Activated naive CD8-positive, alpha-beta T cell treated with anti-CD3 and anti-CD28 coated beads, Interleukin-2, amount 10 ng/mL, durations not matched to agents 7 days and 5 days (primary cell): ENCODE measurements around the gene ANAPC15. TPM values are rescaled to one million over a fixed set of nuclear protein-coding genes. Genes with fewer than 3 reads are reported as not detected.

Source experiments
- ATAC-seq: fragments of 150-1000 bp; cut with Tn5 transposase; one replicate; pipeline ENCODE4 v1.10.0; 2021; ENCODE audit warnings: low read depth, moderate library complexity
- POLR2A ChIA-PET: fragments of 350-600 bp; sonication (Branson Sonifier 250); formaldehyde crosslinking; loops from one replicate; lab custom pipeline; 2021; ENCODE audit warnings: antibody characterized with exemption; lab: Charles Lee
- DNase-seq: peaks from one replicate; pipeline ENCODE4 v3.0.0; 2021
- H3K27ac Mint-ChIP-seq: one replicate; pipeline ENCODE4 v1.8.0; 2022; ENCODE audit warnings: mild to moderate bottlenecking, mixed read lengths
- H3K27me3 Mint-ChIP-seq: one replicate; pipeline ENCODE4 v1.8.0; 2022; ENCODE audit warnings: mild to moderate bottlenecking, moderate library complexity, mixed read lengths
- H3K36me3 Mint-ChIP-seq: one replicate; pipeline ENCODE4 v1.8.0; 2021; ENCODE audit warnings: mild to moderate bottlenecking, mixed read lengths
- H3K4me1 Mint-ChIP-seq: one replicate; pipeline ENCODE4 v1.8.0; 2021; ENCODE audit warnings: mixed read lengths
- H3K4me3 Mint-ChIP-seq: one replicate; pipeline ENCODE4 v1.8.0; 2022; ENCODE audit warnings: mild to moderate bottlenecking, moderate library complexity, mixed read lengths
- H3K9me3 Mint-ChIP-seq: one replicate; pipeline ENCODE4 v1.8.0; 2021; ENCODE audit warnings: mixed read lengths
- total RNA-seq, 2 experiments: library from RNA; stranded (reverse); gene quantifications; one replicate each; pipeline ENCODE4 v1.2.3, GENCODE V29; 2021

ANAPC15 gene
- total RNA-seq, 2 experiments from 2014 or later, result 49.0 to 52.5 TPM

GRCh38 chr11:72098741-72099140, 13.8 kb downstream of the ANAPC15 start:
- peaks cover 18% of the 10 kb centered on the region for H3K36me3 Mint-ChIP-seq
- H3K9me3 Mint-ChIP-seq, result no peaks in the 10 kb centered on the region
- no peak for DNase-seq
- POLR2A ChIA-PET, result interaction anchor here (4.7 kb wide), 1 partner anchor 13 kb away, joined by 27 read pairs; the partner anchor contains the start of gene ANAPC15
- H3K27ac Mint-ChIP-seq, result no peak overlapping the region
- ATAC-seq, result no peak
- H3K27me3 Mint-ChIP-seq, result no peaks in the 10 kb centered on the region
- H3K4me1 Mint-ChIP-seq, result peaks cover 33% of the 10 kb centered on the region
- no peak overlapping the region for H3K4me3 Mint-ChIP-seq

- Mint-ChIP-seq H3K9me3 (no peaks in the 10 kb centered on the region), H3K36me3 (peaks cover 4% of the 10 kb centered on the region), H3K4me1 (peaks cover 8% of the 10 kb centered on the region), H3K4me3 (no peak overlapping the region), H3K27ac (no peak overlapping the region), H3K27me3 (no peaks in the 10 kb centered on the region)
- DNase-seq, result peak; percentile 55
- POLR2A ChIA-PET, result interaction anchor here (0.8 to 1.3 kb wide), 5 partner anchors 9 to 93 kb away, joined by 3 to 4 read pairs (median 3); partner anchors contain the start of gene IL18BP
- ATAC-seq, result peak; percentile 90
These were observed 21.2 kb downstream of the ANAPC15 start for GRCh38 chr11:72091292-72091691.

- POLR2A ChIA-PET, result interaction anchor here (1.2 kb wide), 1 partner anchor 24 kb away, joined by 3 read pairs; the partner anchor contains the start of gene ANAPC15
- Mint-ChIP-seq H3K27ac (no peak overlapping the region), H3K4me3 (no peak overlapping the region), H3K36me3 (peaks cover 6% of the 10 kb centered on the region), H3K9me3 (no peaks in the 10 kb centered on the region), H3K4me1 (peaks cover 13% of the 10 kb centered on the region), H3K27me3 (no peaks in the 10 kb centered on the region)
- DNase-seq (no peak), ATAC-seq (no peak)
These were observed 24.3 kb downstream of the ANAPC15 start for GRCh38 chr11:72088076-72088808.

GRCh38 chr11:72085621-72086351, 26.7 kb downstream of the ANAPC15 start:
- H3K4me3 Mint-ChIP-seq, result no peak overlapping the region
- DNase-seq (no peak), ATAC-seq (no peak)
- H3K4me1 Mint-ChIP-seq, result peaks cover 26% of the 10 kb centered on the region
- POLR2A ChIA-PET, result interaction anchor here (0.8 to 1.1 kb wide), 3 partner anchors 8 to 87 kb away, joined by 3 to 4 read pairs (median 3); partner anchors contain the start of gene IL18BP
- peak overlapping the region; percentile 46 for H3K27ac Mint-ChIP-seq
- no peaks in the 10 kb centered on the region for H3K27me3 Mint-ChIP-seq
- peaks cover 6% of the 10 kb centered on the region for H3K36me3 Mint-ChIP-seq
- H3K9me3 Mint-ChIP-seq, result no peaks in the 10 kb centered on the region

GRCh38 chr11:72084965-72085364, 27.5 kb downstream of the ANAPC15 start:
- H3K4me3 Mint-ChIP-seq, result no peak overlapping the region
- H3K27ac Mint-ChIP-seq, result no peak overlapping the region
- H3K36me3 Mint-ChIP-seq, result peaks cover 6% of the 10 kb centered on the region
- no peak for DNase-seq
- POLR2A ChIA-PET, result interaction anchor here (0.7 to 1.1 kb wide), 2 partner anchors 8 to 9 kb away, joined by 3 to 4 read pairs; no protein-coding TSS in a partner anchor
- no peaks in the 10 kb centered on the region for H3K9me3 Mint-ChIP-seq
- H3K4me1 Mint-ChIP-seq, result peaks cover 28% of the 10 kb centered on the region
- no peak for ATAC-seq
- no peaks in the 10 kb centered on the region for H3K27me3 Mint-ChIP-seq

GRCh38 chr11:72084076-72084475, 28.4 kb downstream of the ANAPC15 start:
- no peaks in the 10 kb centered on the region for H3K9me3 Mint-ChIP-seq
- H3K27ac Mint-ChIP-seq, result no peak overlapping the region
- H3K27me3 Mint-ChIP-seq, result no peaks in the 10 kb centered on the region
- H3K4me3 Mint-ChIP-seq, result no peak overlapping the region
- peaks cover 3% of the 10 kb centered on the region for H3K36me3 Mint-ChIP-seq
- ATAC-seq, result no peak
- DNase-seq, result no peak
- POLR2A ChIA-PET, result no interaction called here
- peaks cover 31% of the 10 kb centered on the region for H3K4me1 Mint-ChIP-seq

- H3K9me3 Mint-ChIP-seq, result no peaks in the 10 kb centered on the region
- H3K27ac Mint-ChIP-seq, result no peak overlapping the region
- H3K4me1 Mint-ChIP-seq, result peaks cover 37% of the 10 kb centered on the region
- POLR2A ChIA-PET, result no interaction called here
- H3K27me3 Mint-ChIP-seq, result no peaks in the 10 kb centered on the region
- DNase-seq (no peak), ATAC-seq (no peak)
- H3K36me3 Mint-ChIP-seq, result peaks cover 8% of the 10 kb centered on the region
- H3K4me3 Mint-ChIP-seq, result no peak overlapping the region
These were observed 29.1 kb downstream of the ANAPC15 start for GRCh38 chr11:72083414-72083813.

GRCh38 chr11:72081821-72082453, 30.6 kb downstream of the ANAPC15 start:
- DNase-seq (no peak), ATAC-seq (no peak)
- Mint-ChIP-seq H3K9me3 (no peaks in the 10 kb centered on the region), H3K27ac (peak overlapping the region; percentile 85), H3K4me1 (peaks cover 48% of the 10 kb centered on the region), H3K27me3 (no peaks in the 10 kb centered on the region), H3K36me3 (peaks cover 14% of the 10 kb centered on the region), H3K4me3 (peak overlapping the region; percentile 87)
- POLR2A ChIA-PET, result interaction anchor here (0.7 to 1.9 kb wide), 5 partner anchors 9 to 41 kb away, joined by 3 to 10 read pairs (median 3); partner anchors contain the start of gene ANAPC15

GRCh38 chr11:72081184-72081644, 31.3 kb downstream of the ANAPC15 start:
- peaks cover 14% of the 10 kb centered on the region for H3K36me3 Mint-ChIP-seq
- DNase-seq (no peak), ATAC-seq (no peak)
- peaks cover 51% of the 10 kb centered on the region for H3K4me1 Mint-ChIP-seq
- H3K4me3 Mint-ChIP-seq, result peak overlapping the region; percentile 87
- peak overlapping the region; percentile 85 for H3K27ac Mint-ChIP-seq
- POLR2A ChIA-PET, result interaction anchor here (0.6 to 1.9 kb wide), 6 partner anchors 9 to 354 kb away, joined by 3 to 10 read pairs (median 3); partner anchors contain the start of gene ANAPC15
- H3K27me3 Mint-ChIP-seq, result no peaks in the 10 kb centered on the region
- no peaks in the 10 kb centered on the region for H3K9me3 Mint-ChIP-seq

- peaks cover 11% of the 10 kb centered on the region for H3K36me3 Mint-ChIP-seq
These were observed 31.9 kb downstream of the ANAPC15 start, which contains the start of the genes LRRC51 and NUMA1 for GRCh38 chr11:72080326-72081183. Gene LRRC51 (plus strand): TSS chr11:72080850. CDS start chr11:72089084, 8,234 bp downstream. Gene NUMA1 (minus strand): TSS chr11:72080542. CDS start chr11:72035943, 44,599 bp downstream.

GRCh38 chr11:72079819-72080325, 32.6 kb downstream of the ANAPC15 start:
- Mint-ChIP-seq H3K4me3 (peak overlapping the region; percentile 87), H3K36me3 (peaks cover 14% of the 10 kb centered on the region), H3K27me3 (no peaks in the 10 kb centered on the region), H3K4me1 (peaks cover 49% of the 10 kb centered on the region), H3K9me3 (no peaks in the 10 kb centered on the region), H3K27ac (peak overlapping the region; percentile 85)
- DNase-seq (no peak), ATAC-seq (no peak)
- POLR2A ChIA-PET, result interaction anchor here (0.9 to 2.7 kb wide), 3 partner anchors 10 to 151 kb away, joined by 4 to 10 read pairs (median 4); partner anchors contain the start of genes ANAPC15, RNF121 and XNDC1N

More at GRCh38 chr11:72080326-72081183, 31.9 kb downstream of the ANAPC15 start, which contains the start of the genes LRRC51 and NUMA1:
- ATAC-seq, result peak; percentile 96
- peak; percentile 96 for DNase-seq
- Mint-ChIP-seq H3K4me3 (peak within 1 kb of the TSS; percentile 87), H3K27me3 (no peaks in the 10 kb centered on the region), H3K27ac (peak within 1 kb of the TSS; percentile 85), H3K4me1 (peaks cover 47% of the 10 kb centered on the region), H3K9me3 (no peaks in the 10 kb centered on the region)
- POLR2A ChIA-PET, result interaction anchor here (0.6 to 1.6 kb wide), 4 partner anchors 10 to 355 kb away, joined by 3 to 4 read pairs (median 4); partner anchors contain the start of genes RNF121 and XNDC1N
